ENCODE measurements around the gene DHX8. TPM values are rescaled to one million over a fixed set of nuclear protein-coding genes. Genes with fewer than 3 reads are reported as not detected.
A peak's percentile ranks its signal among the peaks of the same experiment; 100 is the strongest.

DHX8 gene
- polyA plus RNA-seq, 1 of the 3 experiments (the other 2 are of a cell fraction) = 31.3 TPM

- H3K4me3 ChIP-seq (ENCODE audit: low read depth in 2 of 2, low read length in 1 of 2) = no peak overlapping the region
- H3K27ac ChIP-seq (ENCODE audit: low read depth in 2 of 2, low read length in 1 of 2) = peak overlapping the region in 1 of 2 experiments; percentile 84; a peak in 2 of 4 replicates
- TF ChIP-seq, protein P1, sequence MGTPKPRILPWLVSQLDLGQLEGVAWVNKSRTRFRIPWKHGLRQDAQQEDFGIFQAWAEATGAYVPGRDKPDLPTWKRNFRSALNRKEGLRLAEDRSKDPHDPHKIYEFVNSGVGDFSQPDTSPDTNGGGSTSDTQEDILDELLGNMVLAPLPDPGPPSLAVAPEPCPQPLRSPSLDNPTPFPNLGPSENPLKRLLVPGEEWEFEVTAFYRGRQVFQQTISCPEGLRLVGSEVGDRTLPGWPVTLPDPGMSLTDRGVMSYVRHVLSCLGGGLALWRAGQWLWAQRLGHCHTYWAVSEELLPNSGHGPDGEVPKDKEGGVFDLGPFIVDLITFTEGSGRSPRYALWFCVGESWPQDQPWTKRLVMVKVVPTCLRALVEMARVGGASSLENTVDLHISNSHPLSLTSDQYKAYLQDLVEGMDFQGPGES (IDR thresholded peaks at IDR 0.05; ENCODE audit: low read depth, low read length) = no peak
- TF ChIP-seq, protein P2, sequence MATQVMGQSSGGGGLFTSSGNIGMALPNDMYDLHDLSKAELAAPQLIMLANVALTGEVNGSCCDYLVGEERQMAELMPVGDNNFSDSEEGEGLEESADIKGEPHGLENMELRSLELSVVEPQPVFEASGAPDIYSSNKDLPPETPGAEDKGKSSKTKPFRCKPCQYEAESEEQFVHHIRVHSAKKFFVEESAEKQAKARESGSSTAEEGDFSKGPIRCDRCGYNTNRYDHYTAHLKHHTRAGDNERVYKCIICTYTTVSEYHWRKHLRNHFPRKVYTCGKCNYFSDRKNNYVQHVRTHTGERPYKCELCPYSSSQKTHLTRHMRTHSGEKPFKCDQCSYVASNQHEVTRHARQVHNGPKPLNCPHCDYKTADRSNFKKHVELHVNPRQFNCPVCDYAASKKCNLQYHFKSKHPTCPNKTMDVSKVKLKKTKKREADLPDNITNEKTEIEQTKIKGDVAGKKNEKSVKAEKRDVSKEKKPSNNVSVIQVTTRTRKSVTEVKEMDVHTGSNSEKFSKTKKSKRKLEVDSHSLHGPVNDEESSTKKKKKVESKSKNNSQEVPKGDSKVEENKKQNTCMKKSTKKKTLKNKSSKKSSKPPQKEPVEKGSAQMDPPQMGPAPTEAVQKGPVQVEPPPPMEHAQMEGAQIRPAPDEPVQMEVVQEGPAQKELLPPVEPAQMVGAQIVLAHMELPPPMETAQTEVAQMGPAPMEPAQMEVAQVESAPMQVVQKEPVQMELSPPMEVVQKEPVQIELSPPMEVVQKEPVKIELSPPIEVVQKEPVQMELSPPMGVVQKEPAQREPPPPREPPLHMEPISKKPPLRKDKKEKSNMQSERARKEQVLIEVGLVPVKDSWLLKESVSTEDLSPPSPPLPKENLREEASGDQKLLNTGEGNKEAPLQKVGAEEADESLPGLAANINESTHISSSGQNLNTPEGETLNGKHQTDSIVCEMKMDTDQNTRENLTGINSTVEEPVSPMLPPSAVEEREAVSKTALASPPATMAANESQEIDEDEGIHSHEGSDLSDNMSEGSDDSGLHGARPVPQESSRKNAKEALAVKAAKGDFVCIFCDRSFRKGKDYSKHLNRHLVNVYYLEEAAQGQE (IDR thresholded peaks at IDR 0.05; ENCODE audit: low read depth, low read length) = no peak
- TF ChIP-seq RAD21 (IDR thresholded peaks at IDR 0.05; ENCODE audit: low read length) = no peak
- no peak for TF ChIP-seq YY1 (IDR thresholded peaks at IDR 0.05; ENCODE audit: low read depth)
- H3K27me3 ChIP-seq (ENCODE audit: insufficient read depth) = no peaks in the 10 kb centered on the region
- H3K4me1 ChIP-seq (ENCODE audit: control insufficient read depth in 1 of 2, insufficient read depth in 2 of 2, low read depth in 1 of 2, low read length in 1 of 2) = peaks cover 0 to 21% of the 10 kb centered on the region in 2 experiments; a peak in 2 of 4 replicates
- H3K9ac ChIP-seq = peak overlapping the region; percentile 22; the same call in 1 of the 2 replicates
- H3K4me2 ChIP-seq = peak overlapping the region; percentile 43; the same call in 1 of the 2 replicates
- H3F3A ChIP-seq (replicated peaks; ENCODE audit: insufficient read depth) = peaks cover 37% of the 10 kb centered on the region
- no peaks in the 10 kb centered on the region for H3K9me3 ChIP-seq
- H3K79me2 ChIP-seq (ENCODE audit: insufficient read depth) = peaks cover 12% of the 10 kb centered on the region; the same call in 1 of the 2 replicates
- peaks cover 76 to 84% of the 10 kb centered on the region in 2 experiments for H3K36me3 ChIP-seq (replicated peaks in 1 of 2; ENCODE audit: control insufficient read depth in 1 of 2, insufficient read depth in 2 of 2, low read length in 1 of 2)
- ChIA-PET POLR2A (no interaction called here), CTCF (interaction anchor here (0.9 to 1.7 kb wide), 5 partner anchors 8 to 249 kb away, joined by 3 to 6 read pairs (median 5); partner anchors contain the start of gene DHX8)
- peaks cover 8% of the 10 kb centered on the region; the same call in 1 of the 2 replicates for H4K20me1 ChIP-seq (ENCODE audit: insufficient read depth)
- DNase-seq = no peak
- no peaks in the 10 kb centered on the region for H3K9me2 ChIP-seq
- H2AFZ ChIP-seq (ENCODE audit: low read depth) = no peak overlapping the region
- WGBS (ENCODE audit: low lambda C conversion rate) = 77% methylated on average over 6 of the region's 6 CpGs
Observed at GRCh38 chr17:43517161-43517560, 33.4 kb downstream of the DHX8 start.

GRCh38 chr17:43517615-43518386 is 34.0 kb downstream of the DHX8 start:
- Histone ChIP-seq H3K9ac (peak overlapping the region; percentile 22; the same call in 1 of the 2 replicates), H3K27me3 (ENCODE audit: insufficient read depth) (no peaks in the 10 kb centered on the region), H3K27ac (ENCODE audit: low read depth in 2 of 2, low read length in 1 of 2) (peak overlapping the region in 1 of 2 experiments; percentile 84; a peak in 2 of 4 replicates), H3K79me2 (ENCODE audit: insufficient read depth) (peaks cover 13% of the 10 kb centered on the region; the same call in 1 of the 2 replicates), H3F3A (replicated peaks; ENCODE audit: insufficient read depth) (peaks cover 37% of the 10 kb centered on the region), H3K9me2 (no peaks in the 10 kb centered on the region), H4K20me1 (ENCODE audit: insufficient read depth) (peaks cover 8% of the 10 kb centered on the region; the same call in 1 of the 2 replicates), H3K4me2 (peak overlapping the region; percentile 43; the same call in 1 of the 2 replicates), H3K4me3 (ENCODE audit: low read depth in 2 of 2, low read length in 1 of 2) (no peak overlapping the region), H3K9me3 (no peaks in the 10 kb centered on the region), H2AFZ (ENCODE audit: low read depth) (no peak overlapping the region), H3K36me3 (replicated peaks in 1 of 2; ENCODE audit: control insufficient read depth in 1 of 2, insufficient read depth in 2 of 2, low read length in 1 of 2) (peaks cover 72 to 83% of the 10 kb centered on the region in 2 experiments), H3K4me1 (ENCODE audit: control insufficient read depth in 1 of 2, insufficient read depth in 2 of 2, low read depth in 1 of 2, low read length in 1 of 2) (peaks cover 0 to 21% of the 10 kb centered on the region in 2 experiments; a peak in 2 of 4 replicates)
- no peak for DNase-seq
- POLR2A ChIA-PET = no interaction called here
- CTCF ChIA-PET = interaction anchor here (1.1 to 1.7 kb wide), 4 partner anchors 8 to 249 kb away, joined by 3 to 6 read pairs (median 5); partner anchors contain the start of gene DHX8
- peak; percentile 55 for TF ChIP-seq TCF12 (IDR thresholded peaks at IDR 0.05)
- no peak for TF ChIP-seq MAX (IDR thresholded peaks at IDR 0.05; ENCODE audit: low read depth)
- TF ChIP-seq POLR2AphosphoS5 (IDR thresholded peaks at IDR 0.05; ENCODE audit: low read depth, low read length) = no peak
- TF ChIP-seq, protein P3, sequence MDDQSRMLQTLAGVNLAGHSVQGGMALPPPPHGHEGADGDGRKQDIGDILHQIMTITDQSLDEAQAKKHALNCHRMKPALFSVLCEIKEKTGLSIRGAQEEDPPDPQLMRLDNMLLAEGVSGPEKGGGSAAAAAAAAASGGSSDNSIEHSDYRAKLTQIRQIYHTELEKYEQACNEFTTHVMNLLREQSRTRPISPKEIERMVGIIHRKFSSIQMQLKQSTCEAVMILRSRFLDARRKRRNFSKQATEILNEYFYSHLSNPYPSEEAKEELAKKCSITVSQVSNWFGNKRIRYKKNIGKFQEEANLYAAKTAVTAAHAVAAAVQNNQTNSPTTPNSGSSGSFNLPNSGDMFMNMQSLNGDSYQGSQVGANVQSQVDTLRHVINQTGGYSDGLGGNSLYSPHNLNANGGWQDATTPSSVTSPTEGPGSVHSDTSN (IDR thresholded peaks at IDR 0.05) = peak; percentile 72
- TF ChIP-seq CHD2 (IDR thresholded peaks at IDR 0.05; ENCODE audit: low read length, partially characterized antibody) = no peak
- TF ChIP-seq FOXM1 (IDR thresholded peaks at IDR 0.05; ENCODE audit: low read depth) = no peak
- peak; percentile 50; the same call in 1 of the 2 replicates for TF ChIP-seq SIN3A (IDR thresholded peaks at IDR 0.05; ENCODE audit: borderline replicate concordance, low read depth, low read length)
- TF ChIP-seq NFIC (IDR thresholded peaks at IDR 0.05; ENCODE audit: borderline replicate concordance) = peak; percentile 55
- TF ChIP-seq FOSL2 (IDR thresholded peaks at IDR 0.05; ENCODE audit: borderline replicate concordance, low read depth) = peak; percentile 61
- 57% methylated on average over 8 of the region's 8 CpGs for WGBS (ENCODE audit: low lambda C conversion rate)

Measured in SK-N-SH (cell line).